ENCODE data around the gene FST. TPM values are rescaled to one million over a fixed set of nuclear protein-coding genes. Genes with fewer than 3 reads are reported as not detected.

FST gene
- total RNA-seq, 3 donors from 2014 or later (not counting 1 experiment from before 2014, with no cell fraction given): not detected

GRCh38 chr5:53436480-53437191, 43.8 kb upstream of the FST start:
- TF ChIP-seq CTCF (IDR thresholded peaks at IDR 0.05): no peak
- Mint-ChIP-seq H3K4me1 (no peaks in the 10 kb centered on the region), H3K9me3 (no peaks in the 10 kb centered on the region), H3K4me3 (no peak overlapping the region), H3K27me3 (ENCODE audit: low read depth in 2 of 2) (no peaks in the 10 kb centered on the region), H3K27ac (no peak overlapping the region), H3K36me3 (no peaks in the 10 kb centered on the region)
- no peak overlapping the region for H3K27ac ChIP-seq (ENCODE audit: low read length)
- H3K4me1 ChIP-seq (ENCODE audit: control insufficient read depth, insufficient read depth, low read length): no peaks in the 10 kb centered on the region
- H3K4me3 ChIP-seq (ENCODE audit: low read length): no peak overlapping the region
- intact Hi-C loops (cut with micrococcal nuclease): no loop called here
- DNase-seq (no peak), ATAC-seq (no peak)
- no peaks in the 10 kb centered on the region for H3K27me3 ChIP-seq (ENCODE audit: control insufficient read depth, insufficient read depth, low read length)
- H3K9me3 ChIP-seq (ENCODE audit: control insufficient read depth, insufficient read depth, low read length): no peaks in the 10 kb centered on the region
- 69% methylated on average over 1 of the region's 2 CpGs for WGBS (ENCODE audit: insufficient coverage)
- no peaks in the 10 kb centered on the region for H3K36me3 ChIP-seq (ENCODE audit: control insufficient read depth, insufficient read depth, low read length)

DNA sequence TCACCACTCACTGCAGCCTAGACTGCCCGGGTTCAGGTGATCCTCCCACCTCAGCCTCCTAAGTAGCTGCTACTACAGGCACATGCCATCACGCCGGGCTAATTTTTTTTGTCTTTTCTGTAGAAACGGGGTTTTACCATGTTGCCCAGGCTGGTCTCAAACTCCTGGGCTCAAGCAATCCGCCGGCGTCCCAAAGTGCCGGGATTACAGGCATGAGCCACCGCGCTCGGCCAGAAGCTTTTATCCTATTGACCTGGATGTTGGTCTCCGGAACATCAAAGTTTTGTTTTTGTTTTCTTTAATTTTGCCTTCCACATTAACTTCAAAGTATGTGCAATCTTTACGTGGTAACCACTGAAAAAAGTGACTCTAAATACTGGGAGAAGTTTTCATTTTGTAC, 42.4 kb upstream of the FST start:
- WGBS (ENCODE audit: insufficient coverage): 94% methylated on average over 12 of the region's 13 CpGs
- intact Hi-C loops (cut with micrococcal nuclease): no loop called here
- Histone ChIP-seq H3K9me3 (ENCODE audit: control insufficient read depth, insufficient read depth, low read length) (no peaks in the 10 kb centered on the region), H3K4me1 (ENCODE audit: control insufficient read depth, insufficient read depth, low read length) (no peaks in the 10 kb centered on the region), H3K27me3 (ENCODE audit: control insufficient read depth, insufficient read depth, low read length) (no peaks in the 10 kb centered on the region), H3K4me3 (ENCODE audit: low read length) (no peak overlapping the region), H3K27ac (ENCODE audit: low read length) (no peak overlapping the region), H3K36me3 (ENCODE audit: control insufficient read depth, insufficient read depth, low read length) (no peaks in the 10 kb centered on the region)
- no peaks in the 10 kb centered on the region for H3K9me3 Mint-ChIP-seq
- DNase-seq: no peak
- H3K27me3 Mint-ChIP-seq (ENCODE audit: low read depth in 2 of 2): peaks cover 0 to under 1% of the 10 kb centered on the region in 2 donors
- no peak overlapping the region for H3K4me3 Mint-ChIP-seq
- H3K36me3 Mint-ChIP-seq: no peaks in the 10 kb centered on the region
- H3K4me1 Mint-ChIP-seq: no peaks in the 10 kb centered on the region
- no peak for TF ChIP-seq CTCF (IDR thresholded peaks at IDR 0.05)
- H3K27ac Mint-ChIP-seq: no peak overlapping the region
- ATAC-seq: no peak

GRCh38 chr5:53438486-53439472, 41.6 kb upstream of the FST start:
- Mint-ChIP-seq H3K4me1 (no peaks in the 10 kb centered on the region), H3K27me3 (ENCODE audit: low read depth in 2 of 2) (peaks cover 0 to 3% of the 10 kb centered on the region in 2 donors), H3K9me3 (no peaks in the 10 kb centered on the region), H3K36me3 (no peaks in the 10 kb centered on the region), H3K27ac (no peak overlapping the region), H3K4me3 (no peak overlapping the region)
- 65% methylated on average over 6 of the region's 6 CpGs for WGBS (ENCODE audit: insufficient coverage)
- Histone ChIP-seq H3K9me3 (ENCODE audit: control insufficient read depth, insufficient read depth, low read length) (no peaks in the 10 kb centered on the region), H3K4me3 (ENCODE audit: low read length) (no peak overlapping the region), H3K27me3 (ENCODE audit: control insufficient read depth, insufficient read depth, low read length) (no peaks in the 10 kb centered on the region), H3K4me1 (ENCODE audit: control insufficient read depth, insufficient read depth, low read length) (no peaks in the 10 kb centered on the region), H3K36me3 (ENCODE audit: control insufficient read depth, insufficient read depth, low read length) (no peaks in the 10 kb centered on the region), H3K27ac (ENCODE audit: low read length) (no peak overlapping the region)
- intact Hi-C loops (cut with micrococcal nuclease): no loop called here
- TF ChIP-seq CTCF (IDR thresholded peaks at IDR 0.05): no peak
- DNase-seq (no peak), ATAC-seq (no peak)

Measured in natural killer cell (primary cell).